Skin epidermis (tissue), 12 donors: Measurements from ENCODE around the gene PARD3B.

Experiments
- H3K27ac ChIP-seq, 21 experiments: fragments of 200-600 bp; sonication (generic) in 11 of 21; one replicate each; pipeline ENCODE4 v1.5.0; 2020; ENCODE audit warnings: mild to moderate bottlenecking in 3 of 21, inconsistent platforms in 2 of 21, moderate library complexity in 2 of 21
- H3K4me3 ChIP-seq, 7 experiments: fragments of 200-600 bp; sonication (generic) in 2 of 7; one replicate each; pipeline ENCODE4 v1.5.0; 2020; ENCODE audit warnings: inconsistent platforms in 2 of 7, mild to moderate bottlenecking in 2 of 7, moderate library complexity in 1 of 7

The PARD3B gene

DNA sequence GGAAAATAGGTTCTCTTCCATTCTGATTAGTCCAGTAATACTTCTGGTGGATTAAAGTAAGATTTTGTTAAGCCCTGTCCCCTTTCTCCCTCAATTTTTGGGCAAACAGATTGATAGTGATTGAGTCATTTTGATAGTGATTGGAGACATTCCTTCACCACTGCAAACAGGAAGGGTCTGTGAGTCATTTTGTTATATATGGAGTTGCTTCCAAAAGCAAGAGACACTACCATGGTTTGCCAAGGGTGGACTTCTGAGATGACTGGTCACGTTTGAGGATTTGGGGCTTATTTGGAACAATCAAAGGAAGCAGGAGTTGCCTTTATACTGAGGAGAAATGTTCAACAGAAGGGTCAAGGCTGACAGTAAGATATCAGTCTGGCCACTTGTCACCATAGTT, 249.9 kb downstream of the PARD3B start:
- no peak overlapping the region for H3K4me3 ChIP-seq
- no peak overlapping the region for H3K27ac ChIP-seq

DNA sequence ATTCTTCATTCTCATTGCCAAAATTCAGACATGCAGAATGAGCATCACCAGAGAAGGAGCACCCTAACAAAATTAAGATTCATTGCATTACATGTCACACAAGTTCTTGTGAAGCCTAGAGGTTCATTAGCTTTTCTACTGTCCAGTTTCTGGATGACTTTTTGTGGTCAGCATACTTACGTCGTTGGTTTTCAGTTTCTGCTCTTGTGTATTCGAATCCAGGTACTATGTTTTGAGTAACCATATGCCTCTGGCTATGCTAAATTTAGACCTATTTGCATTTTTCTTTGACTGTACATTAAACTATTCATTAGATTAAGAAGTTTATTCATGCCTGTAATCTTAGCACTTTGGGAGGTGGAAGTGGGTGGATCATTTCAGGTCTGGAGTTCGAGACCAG, 251.3 kb downstream of the PARD3B start:
- Histone ChIP-seq H3K27ac (no peak overlapping the region), H3K4me3 (no peak overlapping the region)

DNA sequence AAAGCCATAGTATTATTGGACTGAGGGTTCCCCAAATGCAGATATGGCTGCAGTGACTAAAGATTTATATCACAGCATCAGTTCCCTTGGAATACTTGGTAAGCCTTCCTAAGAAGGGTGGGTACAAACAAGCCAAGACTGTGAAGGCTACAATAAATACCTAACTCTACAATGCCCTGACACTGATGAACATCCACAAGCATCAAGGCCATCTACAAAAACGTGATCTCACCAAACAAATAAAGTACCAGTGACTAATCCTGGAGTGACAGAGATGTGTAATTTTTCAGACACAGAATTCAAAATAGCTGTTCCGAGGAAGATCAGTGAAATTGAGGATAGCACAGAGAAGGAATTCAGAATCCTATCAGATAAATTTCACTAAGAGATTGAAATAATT, 254.5 kb downstream of the PARD3B start:
- Histone ChIP-seq H3K4me3 (no peak overlapping the region), H3K27ac (no peak overlapping the region)

DNA sequence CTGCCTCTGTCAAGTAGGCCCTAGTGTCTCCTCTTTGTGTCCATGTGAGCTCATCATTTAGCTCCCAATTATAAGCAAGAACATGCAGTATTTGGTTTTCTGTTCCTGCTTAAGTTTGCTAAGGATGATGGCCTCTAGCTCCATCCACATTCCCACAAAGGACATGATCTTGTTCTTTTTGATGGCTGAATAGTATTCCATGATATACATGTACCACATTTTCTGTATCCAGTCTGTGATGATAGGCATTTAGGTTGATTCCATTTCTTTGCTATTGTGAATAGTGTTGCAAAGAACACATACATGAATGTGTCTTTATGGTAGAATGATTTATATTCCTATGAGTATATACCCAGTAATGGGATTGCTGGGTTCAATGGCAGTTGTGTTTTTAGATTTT, 263.2 kb downstream of the PARD3B start:
- H3K27ac ChIP-seq: no peak overlapping the region

DNA sequence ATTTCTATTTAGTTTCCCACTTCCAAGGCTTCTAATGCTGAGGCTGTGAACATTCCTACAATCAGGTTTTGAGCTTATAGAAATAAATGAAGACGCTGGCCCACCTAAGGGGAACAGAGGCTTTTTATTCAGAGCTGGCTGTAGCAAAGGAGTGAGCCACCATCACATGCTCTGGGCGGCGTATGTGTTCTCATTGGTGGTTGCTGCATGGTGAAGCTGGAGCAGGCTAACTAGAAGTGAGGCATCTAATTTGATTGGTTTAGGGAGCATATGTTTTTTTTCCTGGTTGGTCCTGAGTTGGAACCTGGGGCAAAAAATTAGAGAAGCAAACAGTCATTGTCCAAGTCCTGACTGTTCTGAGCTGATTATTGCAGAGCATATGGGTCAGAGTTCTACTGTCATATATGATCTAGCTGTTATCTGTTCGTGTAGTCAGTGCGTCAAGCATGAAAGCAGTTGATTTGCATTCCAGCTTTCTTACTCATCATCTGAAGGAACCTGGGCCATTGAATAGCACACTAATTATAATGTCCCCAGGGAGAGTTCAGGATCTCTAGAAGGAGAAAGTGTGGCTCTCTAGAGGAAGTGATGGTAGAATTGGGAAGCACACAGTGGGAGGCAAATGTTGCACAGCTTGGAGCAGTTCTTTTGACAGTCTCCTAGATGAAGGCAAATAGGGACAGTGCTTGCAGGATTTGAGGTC, 279.6 kb downstream of the PARD3B start:
- Histone ChIP-seq H3K4me3 (no peak overlapping the region), H3K27ac (no peak overlapping the region)

More for the DNA sequence above, 263.2 kb downstream of the PARD3B start:
- H3K4me3 ChIP-seq: no peak overlapping the region

DNA sequence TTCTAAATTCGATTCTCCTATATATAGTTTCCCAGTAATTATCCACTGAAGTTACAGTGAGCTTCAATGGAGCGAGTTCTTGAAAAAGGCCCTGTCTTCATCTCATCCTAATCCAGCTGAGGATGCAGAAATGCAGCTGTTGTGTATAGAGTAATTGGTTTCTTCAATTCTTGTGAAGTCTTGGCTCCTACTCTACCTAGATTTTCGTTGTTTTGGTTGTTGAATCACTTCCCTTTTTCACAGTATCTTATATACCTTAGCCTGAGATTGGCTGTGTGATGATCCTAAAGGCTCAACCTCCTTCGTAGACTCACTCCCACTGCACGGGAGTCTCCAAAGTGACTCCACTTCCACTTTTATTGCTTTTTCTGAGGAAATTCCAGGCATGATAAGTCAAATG, 280.4 kb downstream of the PARD3B start:
- Histone ChIP-seq H3K27ac (no peak overlapping the region), H3K4me3 (no peak overlapping the region)

DNA sequence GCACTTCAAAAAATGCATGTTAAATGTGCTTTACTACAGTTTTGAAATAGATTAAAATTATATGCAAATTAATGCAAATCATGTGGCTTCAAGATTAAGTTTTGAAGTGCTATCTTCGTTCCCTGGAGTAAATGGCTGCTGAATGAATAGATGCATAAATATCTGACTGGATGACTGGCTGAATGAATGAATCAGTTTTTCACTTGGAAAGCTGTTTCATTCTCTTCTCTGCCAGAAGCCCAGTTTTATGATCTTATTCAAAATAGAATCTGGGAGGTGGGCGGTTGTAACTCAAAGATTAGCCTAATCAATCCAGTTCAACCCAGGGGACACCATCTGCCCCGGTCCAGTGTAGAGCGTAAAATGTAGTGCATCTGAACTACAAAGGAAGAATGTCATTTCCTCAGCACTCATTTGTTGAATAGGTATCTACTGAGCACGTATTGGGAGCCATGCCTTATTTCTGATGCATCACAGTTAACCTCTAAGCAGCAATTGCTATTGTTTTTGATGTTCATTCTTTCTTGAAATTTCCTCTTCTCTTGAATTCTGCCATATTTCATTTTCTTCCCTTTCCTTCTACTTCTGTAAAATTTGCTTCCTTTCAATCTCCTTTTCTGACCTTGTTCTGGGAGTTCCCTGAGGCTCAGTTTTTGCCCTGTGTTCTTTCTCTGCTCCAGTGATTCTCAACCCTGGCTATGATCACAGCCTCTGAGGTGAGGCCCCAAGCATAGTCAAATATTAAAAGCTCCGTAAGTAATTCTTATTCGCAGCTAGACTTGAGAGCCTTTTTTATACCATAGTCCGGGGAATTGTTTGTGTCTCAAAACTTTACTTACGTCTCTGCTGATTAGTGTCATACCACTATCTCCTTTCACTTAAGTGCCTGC, 282.7 kb downstream of the PARD3B start:
- H3K27ac ChIP-seq: no peak overlapping the region
- no peak overlapping the region for H3K4me3 ChIP-seq

DNA sequence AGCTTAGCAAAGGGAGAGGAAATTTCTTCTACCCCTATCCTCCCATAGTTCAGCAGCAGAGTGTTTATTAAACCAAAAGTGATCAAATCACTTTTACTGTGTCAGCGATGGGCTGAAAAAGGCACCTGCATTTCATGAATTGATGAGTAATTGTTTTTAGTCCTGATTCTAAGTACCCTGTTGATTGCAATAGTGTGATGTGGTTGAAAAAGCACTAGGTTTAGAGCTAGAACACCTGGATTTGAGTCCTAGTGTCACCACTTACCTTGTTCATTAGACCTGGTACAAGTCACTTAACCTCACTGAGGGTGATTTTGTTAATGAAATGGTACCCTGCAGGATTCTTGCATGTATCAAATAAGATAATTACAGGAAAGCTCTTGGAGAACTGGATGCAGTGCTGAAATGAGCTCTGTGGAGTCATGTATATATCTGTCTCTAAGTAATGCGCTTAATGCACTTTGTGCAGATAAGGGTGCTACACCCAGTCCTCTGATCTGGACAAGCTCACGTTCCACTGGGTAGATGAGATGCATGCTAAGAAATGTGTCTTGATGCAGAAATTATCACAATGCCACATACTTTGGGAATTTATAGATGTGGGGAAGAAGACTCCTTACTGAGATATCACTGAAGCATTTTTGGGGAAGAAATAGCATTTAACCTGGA, 289.6 kb downstream of the PARD3B start:
- H3K4me3 ChIP-seq: no peak overlapping the region
- no peak overlapping the region for H3K27ac ChIP-seq

DNA sequence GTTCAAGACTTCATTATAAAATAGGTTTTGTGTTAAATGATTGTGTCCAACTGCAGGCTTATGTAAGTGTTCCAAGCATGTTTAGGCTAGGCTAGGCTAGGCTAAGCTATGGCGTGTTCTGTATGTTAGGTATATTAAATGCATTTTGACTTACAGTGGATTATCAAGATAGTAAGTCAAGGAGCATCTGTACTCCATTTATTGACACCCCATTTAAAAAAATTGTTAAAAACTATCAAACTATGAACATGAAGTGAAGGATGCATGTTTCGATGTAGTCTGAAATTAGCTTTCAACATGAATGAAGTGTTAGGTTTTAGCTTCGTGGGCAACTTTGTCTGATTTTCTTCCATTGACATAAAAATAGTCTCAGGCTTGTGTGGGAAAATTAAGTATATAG, 290.5 kb downstream of the PARD3B start:
- Histone ChIP-seq H3K27ac (no peak overlapping the region), H3K4me3 (no peak overlapping the region)

DNA sequence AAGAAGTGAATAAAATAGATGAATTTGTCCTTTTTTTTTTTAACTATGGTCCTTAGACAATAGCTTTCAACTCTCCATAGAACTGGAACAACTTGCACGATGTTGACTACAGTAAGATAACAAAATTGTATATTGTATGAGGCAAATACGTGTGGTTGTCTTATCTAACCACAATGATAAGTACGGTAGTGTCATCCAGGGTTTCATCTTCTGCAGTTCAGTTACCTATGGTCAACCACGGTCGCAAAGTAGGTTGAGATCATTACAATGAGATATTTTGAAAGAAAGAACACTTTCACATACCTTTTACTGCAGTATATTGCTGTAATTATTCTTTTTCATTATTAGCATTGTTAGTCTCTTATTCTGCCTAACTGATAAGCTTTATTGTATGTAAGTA, 295.2 kb downstream of the PARD3B start:
- no peak overlapping the region for H3K27ac ChIP-seq
- no peak overlapping the region for H3K4me3 ChIP-seq

DNA sequence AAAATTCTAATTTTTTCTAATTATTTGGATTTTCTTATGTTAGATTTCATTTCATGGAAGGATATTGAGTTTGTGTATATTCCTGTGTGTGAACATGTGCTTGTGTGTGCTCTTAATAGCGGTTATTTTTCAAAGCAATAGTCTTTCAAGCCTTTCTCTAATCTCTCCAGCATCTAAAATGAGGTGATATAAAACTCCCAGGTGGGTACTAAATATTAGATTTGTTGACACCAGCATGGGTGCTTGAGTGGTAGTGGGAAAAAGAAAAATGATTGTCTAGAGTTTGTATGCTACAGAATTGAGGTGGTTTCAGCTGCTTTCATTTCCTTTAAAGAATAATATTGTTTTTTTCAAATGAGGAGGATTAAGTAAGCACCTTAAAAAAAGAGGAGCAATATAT, 296.8 kb downstream of the PARD3B start:
- peak overlapping the region in 1 of 21 experiments; percentile 12 for H3K27ac ChIP-seq
- H3K4me3 ChIP-seq: no peak overlapping the region

DNA sequence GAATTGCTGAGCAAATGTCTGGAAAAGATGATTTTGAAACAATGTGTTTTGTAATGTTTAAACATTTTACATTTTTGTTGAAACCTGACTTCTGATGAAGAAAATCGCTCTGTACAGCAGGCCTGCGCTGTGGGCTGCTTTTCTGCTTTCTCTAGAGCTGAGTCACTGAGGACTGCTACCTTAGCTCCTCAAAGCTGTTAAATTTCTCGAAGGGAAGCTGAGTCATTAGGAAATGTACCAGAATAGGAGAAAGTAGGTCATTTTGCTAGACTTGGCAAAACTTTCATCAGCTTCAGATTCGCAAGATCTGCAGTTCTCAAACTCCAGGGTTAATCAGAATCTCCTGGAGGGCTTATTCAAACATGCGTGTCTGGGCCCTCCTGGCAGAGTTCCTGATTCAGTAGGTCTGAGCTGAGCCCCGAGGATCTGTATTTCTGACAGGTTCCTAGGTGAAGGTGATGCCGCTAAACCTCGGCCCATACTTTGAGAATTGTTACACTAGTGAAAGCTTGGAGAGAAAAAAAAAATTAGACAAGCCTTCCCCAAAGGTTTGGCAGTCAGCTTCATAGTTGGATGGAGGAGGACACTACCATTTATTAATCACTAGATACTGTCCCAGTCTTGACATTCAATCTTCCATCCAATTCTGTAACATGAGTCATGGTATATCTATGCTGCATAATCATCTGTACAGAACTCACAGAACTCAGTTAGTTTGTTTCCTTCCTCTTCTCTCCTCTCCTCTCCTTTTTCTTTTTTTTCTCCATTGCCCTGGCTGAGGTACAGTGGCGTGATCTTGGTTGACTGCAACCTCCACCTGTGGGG, 297.6 kb downstream of the PARD3B start:
- Histone ChIP-seq H3K4me3 (no peak overlapping the region), H3K27ac (peak overlapping the region in 6 of 21 experiments; percentile 4 to 64 (median 13))

DNA sequence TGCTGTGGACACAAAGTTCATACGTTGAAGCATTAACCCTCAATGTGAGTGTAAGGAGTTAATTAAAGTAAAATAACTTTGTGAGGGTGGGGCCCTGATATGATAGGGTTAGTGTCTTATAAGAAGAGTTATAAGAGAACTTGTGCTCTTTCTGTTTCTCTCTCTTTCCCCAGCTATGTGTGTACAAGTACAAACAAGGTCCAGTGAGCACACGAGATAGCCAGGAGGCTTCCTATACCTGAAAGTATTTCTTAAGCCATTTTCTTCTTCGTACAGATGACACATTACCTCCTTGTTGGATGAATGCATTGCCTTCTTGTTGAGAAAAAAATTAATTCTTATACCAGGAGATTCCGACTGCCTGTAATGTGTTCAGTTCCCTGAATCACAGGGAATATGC, 301.2 kb downstream of the PARD3B start:
- Histone ChIP-seq H3K4me3 (no peak overlapping the region), H3K27ac (no peak overlapping the region)

DNA sequence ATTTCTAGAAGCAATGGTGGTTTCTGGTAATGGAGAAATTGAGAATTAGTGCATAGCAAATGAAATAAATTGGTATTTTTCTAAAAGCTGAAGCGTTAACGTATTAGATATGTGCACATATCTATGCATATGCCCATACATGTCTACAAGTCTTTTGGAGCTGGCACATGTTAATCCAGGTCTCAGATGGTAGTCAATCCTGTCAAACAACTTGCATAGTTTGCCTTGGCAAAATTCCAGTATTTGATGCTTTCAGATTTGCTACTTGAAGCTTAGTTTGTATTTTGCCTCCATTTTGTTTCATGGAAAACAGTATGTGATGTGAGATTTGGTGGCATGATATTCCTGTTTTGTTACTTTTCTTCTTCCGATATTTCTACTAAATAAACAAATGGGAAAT, 304.6 kb downstream of the PARD3B start:
- no peak overlapping the region for H3K4me3 ChIP-seq
- peak overlapping the region in 1 of 21 experiments; percentile 33 for H3K27ac ChIP-seq

DNA sequence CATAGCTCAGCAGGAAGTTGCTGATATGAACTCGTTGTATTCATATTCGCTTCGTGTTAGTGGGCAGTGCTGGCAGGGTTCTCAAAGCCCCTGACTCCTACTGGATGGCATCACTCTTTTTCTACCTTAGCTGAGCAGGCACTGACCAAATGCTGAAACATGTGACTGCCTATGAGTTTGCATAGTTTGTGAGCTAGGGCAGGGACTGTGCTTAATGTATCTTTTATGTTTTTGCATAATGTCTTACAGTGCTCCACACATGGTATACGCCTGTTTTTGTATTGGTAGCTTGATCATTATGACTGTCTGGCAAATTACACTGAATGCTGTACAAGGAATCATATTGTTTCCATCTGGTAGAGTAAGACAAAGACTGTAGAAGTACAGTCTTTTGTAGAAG, 305.3 kb downstream of the PARD3B start:
- Histone ChIP-seq H3K4me3 (no peak overlapping the region), H3K27ac (no peak overlapping the region)

DNA sequence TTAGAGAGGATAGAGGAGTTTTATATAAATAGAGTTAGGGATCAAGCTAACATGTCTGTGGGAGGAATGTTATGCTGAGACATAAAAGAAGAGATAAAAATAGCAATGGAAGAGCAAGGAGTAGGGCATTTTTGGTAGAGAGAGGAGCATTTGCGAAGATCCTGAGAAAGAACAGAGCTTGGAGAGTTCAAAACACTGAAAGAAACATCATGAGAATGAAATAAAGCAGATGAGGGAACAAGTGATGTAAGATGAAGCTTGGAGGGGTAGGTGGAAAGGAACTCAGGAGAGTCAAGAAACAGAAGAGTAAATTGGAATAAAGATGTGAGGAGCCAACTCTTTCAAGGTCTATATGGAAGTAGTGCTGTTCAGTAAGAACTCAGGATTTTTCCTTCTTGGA, 308.6 kb downstream of the PARD3B start:
- Histone ChIP-seq H3K27ac (no peak overlapping the region), H3K4me3 (no peak overlapping the region)

DNA sequence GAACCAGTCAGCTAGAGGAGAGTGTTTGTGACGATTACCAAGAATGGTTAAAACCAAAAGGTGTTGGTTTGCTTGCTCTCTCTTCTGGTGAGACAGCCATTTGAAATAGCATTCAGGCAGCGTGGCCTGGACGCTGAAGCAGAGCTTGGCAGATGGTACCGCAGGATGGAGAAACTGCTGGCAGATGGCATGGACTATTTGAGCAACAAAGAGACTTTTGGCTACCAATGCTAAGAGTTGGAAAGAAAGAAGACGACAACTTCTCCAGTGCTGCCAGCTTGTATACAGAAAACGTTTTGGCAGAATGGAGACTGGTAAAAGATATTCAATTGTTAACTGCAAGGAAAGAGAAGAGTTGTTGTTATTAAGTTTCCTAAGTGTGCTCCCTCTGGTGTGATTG, 315.0 kb downstream of the PARD3B start:
- no peak overlapping the region for H3K27ac ChIP-seq

DNA sequence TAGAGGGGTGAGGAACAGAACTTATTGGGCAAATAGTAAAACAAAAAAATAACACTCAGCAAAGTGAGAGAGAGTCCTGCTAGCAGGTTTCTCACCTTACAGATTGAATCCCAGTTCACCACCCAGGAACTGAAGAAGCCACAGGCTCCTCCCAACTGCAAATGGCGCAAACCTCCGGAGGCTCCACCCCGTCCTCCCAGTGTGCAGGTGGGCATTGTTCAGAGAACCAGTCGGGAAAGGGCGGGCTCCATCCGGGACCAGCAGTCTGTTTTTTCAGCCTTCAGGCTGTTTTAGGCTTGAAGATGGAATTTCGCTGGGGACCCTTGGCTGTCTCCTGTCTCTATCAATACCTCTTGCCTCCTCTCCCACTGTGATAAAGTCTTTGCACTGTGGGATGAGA, 317.5 kb downstream of the PARD3B start:
- Histone ChIP-seq H3K4me3 (no peak overlapping the region), H3K27ac (no peak overlapping the region)

More for the DNA sequence above, 315.0 kb downstream of the PARD3B start:
- H3K4me3 ChIP-seq: no peak overlapping the region

DNA sequence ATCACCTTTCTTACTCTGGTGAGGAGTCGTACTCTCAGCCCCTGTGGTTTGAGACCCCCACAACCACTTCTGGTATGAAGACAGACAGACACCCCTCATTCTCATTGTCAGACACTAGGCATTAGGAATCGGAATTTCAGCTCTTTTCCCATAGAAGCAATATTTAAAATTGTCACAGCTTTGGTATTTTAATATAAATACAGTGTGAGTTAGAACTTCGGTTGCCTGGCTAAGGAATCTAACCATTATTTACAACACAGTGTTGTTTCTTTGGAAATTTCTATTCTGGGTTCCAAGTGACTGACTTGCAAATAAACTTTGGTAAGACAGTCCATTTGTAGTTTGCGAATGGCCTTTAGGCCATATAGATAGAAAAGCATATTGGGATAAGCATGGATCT, 318.1 kb downstream of the PARD3B start:
- no peak overlapping the region for H3K27ac ChIP-seq

More for the DNA sequence above, 318.1 kb downstream of the PARD3B start:
- H3K4me3 ChIP-seq: no peak overlapping the region
